ENCODE measurements around the gene SLC6A17.

Gene SLC6A17

GRCh38 chr1:110206261-110206920 is 56.1 kb downstream of the SLC6A17 start:
- no peak for DNase-seq

DNA sequence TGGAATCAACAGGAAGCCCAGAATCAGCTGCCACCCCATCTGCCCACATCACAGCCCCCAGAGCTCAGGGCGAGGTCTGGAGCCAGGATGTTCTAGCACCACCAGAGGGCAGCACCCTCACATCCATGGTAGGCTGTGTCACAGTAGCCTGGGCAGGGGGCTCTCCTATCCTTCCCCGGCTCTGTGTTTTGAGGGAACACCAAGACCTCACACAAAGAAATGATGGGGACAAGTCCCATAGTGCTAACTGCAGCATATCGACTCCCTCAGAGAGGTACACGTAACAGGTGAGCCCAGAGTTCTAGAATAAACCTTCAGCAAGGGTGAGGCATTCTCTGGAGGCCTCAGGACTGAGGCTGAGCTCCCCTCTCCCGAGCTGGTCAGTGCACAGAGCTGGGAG is 57.5 kb downstream of the SLC6A17 start:
- DNase-seq: peak; percentile 87

DNA sequence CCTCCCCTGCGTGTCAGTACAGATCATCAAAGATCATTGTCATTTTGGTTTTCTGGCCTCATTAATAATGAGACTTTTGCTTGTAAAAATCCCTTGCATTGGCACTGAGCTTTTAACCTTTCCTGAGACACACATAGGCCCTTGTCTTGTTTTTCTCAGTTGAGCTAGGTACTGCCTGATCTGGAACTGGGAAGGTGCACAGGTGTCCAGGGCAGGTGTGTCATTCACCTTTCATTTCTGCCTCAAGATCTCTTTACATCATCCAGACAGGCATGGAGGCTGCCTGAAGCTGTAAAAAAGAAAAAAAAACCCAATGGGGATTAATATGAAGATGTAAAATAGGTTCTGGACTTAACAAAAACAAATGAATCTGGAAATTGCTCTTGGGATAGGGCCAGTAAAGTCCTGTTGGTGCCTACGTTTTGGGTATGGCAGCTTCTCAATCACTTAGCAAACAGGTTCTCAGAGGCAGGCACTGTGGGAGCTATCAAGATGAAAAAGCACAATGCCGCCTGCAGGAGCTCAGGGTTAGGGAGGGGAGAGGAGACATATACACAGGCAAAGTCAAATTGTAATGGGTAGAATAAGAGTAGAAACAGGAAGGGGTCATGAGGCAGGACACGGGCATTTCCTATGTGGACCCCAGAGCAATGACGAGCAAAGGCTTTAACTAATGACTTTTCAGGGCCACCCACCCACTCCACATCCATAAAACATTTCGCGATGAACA is 58.8 kb downstream of the SLC6A17 start:
- no peak for DNase-seq

DNA sequence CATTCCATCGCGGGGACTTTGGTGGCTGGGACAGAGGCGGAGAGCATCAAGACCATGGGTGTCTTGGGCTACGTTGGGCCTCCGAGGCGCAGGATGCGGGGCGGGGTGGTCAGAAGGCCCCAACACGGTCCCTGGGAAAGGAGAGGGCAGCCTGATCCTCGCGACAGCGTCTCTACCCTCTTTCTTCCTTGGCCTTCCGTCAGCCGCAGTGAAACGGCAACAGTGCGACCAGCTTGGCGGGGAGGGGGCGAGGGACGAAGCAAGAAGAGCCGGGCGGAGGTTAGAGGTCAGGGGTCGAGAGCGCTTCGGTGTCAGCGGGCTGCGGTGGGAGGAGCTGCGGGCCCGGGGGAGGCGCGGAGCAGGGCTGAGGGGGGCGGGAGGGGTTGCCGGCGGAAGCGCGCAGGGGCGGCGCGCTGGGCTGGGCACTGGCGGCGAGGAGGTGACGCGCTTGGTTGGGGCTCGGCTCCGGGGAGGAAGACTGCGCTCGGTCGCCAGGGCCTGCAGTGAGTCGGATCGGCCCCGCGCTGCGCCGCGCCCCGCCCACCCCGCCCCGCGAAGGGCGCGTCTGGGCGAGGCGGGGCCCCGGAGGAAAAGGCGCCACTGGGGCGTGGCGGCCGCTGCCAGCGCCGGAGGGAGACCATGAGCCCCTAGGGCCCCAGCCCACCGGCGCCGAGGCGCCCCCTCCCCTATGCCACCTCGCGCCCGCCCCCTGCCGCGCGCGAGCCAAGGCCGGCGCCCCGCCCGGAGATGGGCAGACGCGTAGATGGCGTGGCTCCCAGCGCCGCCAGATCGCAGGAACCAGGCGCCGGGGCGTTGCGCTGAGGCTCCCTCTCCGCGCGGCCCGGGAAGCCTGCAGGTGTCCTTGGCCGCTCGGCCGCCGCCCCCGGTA is 59.7 kb downstream of the SLC6A17 start, which contains the start of gene KCNC4:
Gene KCNC4 (plus strand): TSS at position 600 of the 889 bp plus-strand sequence. CDS start 1,186 bp downstream, outside the sequence.
- peak; percentile 96 for DNase-seq

DNA sequence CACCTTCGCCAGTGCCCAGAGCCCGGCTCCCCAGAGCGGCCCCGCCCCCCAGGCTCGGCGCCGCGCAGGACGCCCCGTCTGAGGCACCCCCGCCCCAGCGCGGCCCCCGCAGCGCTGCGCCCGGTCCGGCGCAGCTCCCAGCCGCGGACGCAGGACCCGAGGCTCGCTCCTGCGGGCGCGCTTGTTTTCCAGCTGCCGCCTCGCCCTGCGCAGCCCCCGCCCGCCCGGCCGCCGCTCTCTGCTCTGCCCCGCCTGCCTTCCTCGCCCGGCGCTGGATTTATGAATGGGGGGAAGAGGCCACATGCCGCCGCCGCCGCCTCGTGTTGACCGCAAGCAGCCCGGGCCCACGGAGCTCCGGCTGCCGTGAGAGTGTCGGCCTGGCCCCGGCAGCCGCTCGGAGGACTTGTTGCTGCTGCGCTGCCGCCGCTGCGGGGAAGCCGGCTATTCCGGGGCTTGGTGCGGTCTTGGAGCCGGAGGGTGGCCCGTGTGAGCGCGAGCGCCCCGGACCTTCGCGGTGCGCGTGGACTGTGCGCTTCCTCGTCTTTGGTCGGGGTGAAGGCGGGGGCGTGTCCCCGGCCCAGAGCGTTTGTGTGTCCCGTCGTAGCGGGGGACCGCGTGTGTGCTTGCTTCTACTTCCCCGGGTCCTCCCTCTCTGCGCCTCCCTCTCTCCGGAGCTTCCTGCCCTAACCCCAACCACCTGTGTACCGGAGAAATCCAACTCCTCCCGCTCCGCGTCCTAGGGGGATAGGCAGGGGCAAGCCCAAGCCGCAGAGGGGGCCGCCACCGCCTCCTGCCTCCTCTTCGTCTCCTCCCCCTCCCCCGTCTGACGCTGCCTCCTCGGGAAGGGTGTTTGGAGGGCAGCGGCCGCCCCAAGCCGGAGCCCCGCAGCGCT is 60.6 kb downstream of the SLC6A17 start:
- peak; percentile 71 for DNase-seq

DNA sequence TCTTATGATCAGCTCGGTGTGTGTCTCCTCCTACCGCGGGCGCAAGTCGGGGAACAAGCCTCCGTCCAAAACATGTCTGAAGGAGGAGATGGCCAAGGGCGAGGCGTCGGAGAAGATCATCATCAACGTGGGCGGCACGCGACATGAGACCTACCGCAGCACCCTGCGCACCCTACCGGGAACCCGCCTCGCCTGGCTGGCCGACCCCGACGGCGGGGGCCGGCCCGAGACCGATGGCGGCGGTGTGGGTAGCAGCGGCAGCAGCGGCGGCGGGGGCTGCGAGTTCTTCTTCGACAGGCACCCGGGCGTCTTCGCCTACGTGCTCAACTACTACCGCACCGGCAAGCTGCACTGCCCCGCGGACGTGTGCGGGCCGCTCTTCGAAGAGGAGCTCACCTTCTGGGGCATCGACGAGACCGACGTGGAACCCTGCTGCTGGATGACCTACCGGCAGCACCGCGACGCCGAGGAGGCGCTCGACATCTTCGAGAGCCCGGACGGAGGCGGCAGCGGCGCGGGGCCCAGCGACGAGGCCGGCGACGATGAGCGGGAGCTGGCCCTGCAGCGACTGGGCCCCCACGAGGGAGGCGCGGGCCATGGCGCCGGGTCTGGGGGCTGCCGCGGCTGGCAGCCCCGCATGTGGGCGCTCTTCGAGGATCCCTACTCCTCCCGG is 61.3 kb downstream of the SLC6A17 start:
- DNase-seq: no peak

GRCh38 chr1:110212169-110213142 is 62.2 kb downstream of the SLC6A17 start:
- peak; percentile 14 for DNase-seq

DNA sequence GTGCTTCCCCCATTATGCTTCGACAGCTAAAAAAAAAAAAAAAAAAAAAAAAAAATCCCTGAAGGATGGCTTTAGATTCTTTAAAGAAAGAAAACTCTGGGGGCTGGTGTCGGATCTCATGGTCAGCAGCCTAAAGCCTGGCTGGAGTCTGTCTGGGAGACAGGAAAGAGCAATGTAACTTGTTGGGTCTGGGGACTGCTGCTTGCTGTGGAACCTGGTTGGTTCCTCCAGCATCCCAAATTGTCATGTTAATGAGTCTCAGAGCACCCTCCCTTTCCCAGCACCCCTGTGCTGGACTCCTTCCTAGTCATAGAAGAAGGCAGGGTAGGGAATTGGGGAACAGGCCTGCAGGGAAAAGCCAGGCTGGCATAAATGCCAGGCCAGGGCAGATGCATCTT is 62.8 kb downstream of the SLC6A17 start:
- no peak for DNase-seq

DNA sequence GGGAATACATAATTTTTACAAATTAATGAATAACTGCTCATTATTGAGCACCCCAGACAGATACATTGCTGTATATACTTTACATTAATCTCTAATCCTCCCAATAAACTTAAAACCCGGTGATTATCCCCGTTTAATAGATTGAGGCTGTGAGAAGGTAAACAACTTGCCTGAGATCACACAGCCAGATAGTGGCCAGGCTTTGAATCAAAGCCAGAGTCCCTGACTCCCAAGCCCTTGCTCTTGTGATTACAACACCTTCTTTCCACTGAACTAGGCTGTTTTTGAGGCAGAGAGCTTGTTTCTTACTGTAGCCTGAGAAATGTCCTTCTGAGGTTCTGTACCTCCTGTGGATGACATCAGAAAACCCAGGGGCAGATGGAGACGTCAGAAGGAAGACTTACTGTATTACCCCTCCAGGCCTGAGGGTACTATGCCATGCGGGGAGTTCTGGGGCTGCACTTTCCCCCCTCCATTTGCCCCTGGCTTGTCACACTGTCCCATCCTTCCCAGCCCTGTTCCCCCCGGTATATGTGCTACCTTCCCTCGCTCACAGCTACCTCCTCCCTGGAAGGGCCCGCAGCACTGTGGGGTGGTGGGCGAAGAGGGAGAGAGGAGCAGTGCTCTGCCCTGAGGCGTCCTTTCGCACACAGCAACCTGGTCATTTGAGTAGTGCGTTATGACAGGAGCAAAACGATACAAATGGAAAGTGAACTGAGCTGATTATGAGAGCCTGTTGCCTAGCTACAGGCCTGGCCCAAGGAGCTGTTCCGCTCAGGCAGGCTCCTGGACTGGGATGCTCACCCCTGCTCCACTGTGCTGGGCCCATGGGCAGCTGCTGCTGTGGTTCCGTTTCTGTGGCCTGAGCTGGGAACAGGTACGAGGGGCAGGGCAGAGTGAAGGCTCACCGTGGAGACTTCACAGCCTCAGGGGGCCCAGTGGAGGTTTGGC is 64.4 kb downstream of the SLC6A17 start:
- no peak for DNase-seq

DNA sequence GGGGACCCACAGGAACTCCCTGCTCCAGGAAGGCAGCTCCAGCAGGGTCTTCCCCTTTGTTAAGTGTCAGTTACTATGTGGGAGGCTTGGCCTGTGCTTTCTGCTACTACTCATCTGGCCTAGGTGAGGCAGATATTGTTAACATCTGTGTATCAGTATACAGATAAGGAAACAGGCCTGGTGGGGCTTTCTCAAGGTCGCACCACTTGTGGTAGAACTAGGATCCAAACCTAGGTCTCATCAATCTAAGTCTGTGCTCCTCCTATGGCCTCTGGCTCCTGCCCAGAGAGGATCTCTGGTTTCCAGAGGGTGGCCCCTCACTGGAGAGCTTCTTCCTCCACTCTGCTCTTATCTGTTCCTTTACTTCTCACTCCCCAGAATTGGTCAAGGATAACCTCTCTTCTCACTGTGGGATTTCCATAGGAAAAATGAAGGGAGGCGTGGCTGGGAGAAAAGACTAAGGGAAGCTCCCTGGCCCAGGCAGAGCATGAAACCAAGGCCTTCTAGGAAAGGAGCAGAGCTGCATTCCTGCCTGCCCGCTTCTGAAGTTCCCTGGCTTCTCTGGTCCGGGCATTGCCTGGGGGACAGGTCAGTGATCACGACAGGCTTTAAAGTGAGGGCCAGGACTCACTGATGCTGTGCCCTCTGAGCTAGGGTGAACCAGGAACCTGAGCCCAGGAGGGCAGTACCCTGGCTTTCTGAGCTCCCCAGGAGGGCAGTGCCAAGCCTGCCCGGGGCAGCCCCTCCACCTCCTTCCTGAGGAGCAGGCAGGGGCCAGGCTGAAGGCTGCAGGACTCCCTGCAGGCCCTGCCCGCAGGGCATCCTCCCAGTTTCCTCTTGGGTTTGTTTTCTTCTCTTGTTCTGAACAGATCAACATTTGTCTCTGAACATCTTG is 65.6 kb downstream of the SLC6A17 start:
- DNase-seq: no peak

DNA sequence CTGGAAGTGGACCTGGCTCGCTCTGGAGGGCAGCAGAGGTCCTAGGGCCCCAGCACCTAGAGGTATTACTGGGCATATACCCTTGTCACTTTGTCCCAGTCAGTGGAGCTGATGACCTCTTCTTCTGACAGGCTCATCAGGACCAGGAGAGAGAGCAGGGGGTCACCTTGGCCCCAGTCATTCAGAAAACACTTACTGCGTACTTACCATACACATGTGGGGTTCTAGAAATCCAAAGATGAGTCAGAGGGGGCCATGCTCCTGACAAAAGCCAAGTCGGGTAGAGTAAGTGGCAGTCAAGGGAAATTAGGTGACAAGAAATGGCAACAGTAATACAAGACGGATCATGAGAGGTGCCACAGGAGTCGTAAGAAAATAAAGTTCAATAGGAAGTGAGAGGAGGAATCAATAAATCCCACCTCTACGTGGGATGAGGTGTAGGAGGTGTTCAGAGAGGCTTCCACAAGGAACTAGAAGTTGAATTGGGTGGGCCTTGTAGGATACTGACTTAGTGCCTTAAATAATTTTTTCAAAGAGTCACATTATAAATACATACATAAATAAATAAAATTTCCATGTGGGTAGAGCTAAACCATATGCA is 66.7 kb downstream of the SLC6A17 start:
- no peak for DNase-seq

DNA sequence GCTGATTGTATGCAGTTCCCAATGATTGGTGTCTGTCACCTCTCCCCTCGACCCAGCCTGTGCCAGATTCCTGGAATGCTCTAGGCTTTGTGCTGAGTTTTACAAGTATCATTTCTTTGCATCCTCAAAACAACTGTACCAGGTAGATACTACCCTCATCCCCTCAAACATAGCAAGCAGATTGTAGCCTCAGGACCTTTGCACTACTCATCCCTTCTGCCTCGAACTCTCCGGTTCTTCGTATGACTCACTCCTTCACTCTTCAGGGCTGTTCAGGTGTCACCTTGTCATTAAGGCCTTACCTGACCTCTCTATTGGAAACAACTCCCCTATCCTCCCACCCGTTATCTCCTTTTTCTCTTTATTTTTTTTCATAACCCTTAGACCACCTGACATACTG is 67.8 kb downstream of the SLC6A17 start:
- no peak for DNase-seq

- DNase-seq: no peak
Observed at GRCh38 chr1:110218739-110219138, 68.4 kb downstream of the SLC6A17 start.

DNA sequence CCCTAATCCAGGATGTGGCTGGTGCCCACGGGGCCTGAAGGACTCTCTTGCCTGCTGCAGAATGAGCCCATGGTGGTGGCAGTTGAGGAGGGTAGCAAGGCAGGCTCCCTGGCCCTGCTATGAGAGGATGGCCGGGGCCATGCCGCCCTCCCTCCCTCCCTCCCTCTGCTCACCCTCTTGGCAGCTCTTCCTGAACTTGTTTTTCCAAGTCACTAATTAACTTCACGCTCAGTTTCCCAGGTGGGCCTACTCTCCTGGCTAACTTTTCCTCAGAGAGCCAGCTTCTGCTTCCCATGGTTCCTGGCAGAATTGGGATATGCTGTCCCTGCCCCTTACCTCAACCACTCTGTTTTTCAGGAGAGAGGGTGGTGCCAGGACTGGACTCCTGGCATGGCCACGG is 70.0 kb downstream of the SLC6A17 start:
- no peak for DNase-seq

DNA sequence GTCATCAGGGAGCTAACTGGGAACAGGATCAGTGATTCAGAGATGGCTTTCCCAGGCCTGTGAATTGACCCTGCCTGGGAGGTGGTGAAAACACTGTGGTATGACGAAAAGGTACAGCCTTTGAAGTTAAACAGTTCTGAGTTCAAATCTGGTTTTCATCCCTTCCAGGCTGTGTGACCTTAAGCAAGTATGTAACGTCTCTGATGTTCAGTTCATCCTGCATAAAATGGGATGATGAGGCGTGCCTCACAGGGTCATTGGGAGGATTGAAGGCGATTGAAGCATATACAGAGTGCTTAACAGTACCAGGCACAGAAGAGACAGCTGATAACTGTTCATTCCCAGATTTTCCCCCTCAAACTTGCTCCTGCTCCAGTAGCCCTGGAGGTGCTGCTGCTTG is 70.8 kb downstream of the SLC6A17 start:
- no peak for DNase-seq

GRCh38 chr1:110223127-110223526 is 72.8 kb downstream of the SLC6A17 start:
- DNase-seq: no peak

GRCh38 chr1:110223581-110223980 is 73.3 kb downstream of the SLC6A17 start:
- DNase-seq: no peak

Data from CD4-positive, alpha-beta T cell treated with Interleukin-17A for 4 hours (primary cell).